SK-N-SH (cell line): ENCODE data around the gene AKR1C4. TPM values are rescaled to one million over a fixed set of nuclear protein-coding genes. Genes with fewer than 3 reads are reported as not detected.

Source experiments
- CTCF ChIA-PET: fragments of 300-600, 350-600 bp; formaldehyde crosslinking; extraction: SDS; loops from one replicate; lab custom pipeline; 2021; lab: Yijun Ruan, JAX
- POLR2A ChIA-PET: fragments of 350-600 bp; sonication (Branson Sonifier 250); formaldehyde crosslinking; extraction: SDS; loops from one replicate; lab custom pipeline; 2020; ENCODE audit warnings: antibody characterized with exemption, inconsistent platforms; lab: Yijun Ruan, JAX
- DNase-seq: peaks from one replicate; pipeline ENCODE4 v3.0.0; 2012
- H2AFZ ChIP-seq: fragments of 200-600 bp; sonication (generic); 2 replicates; pipeline ENCODE4 v1.8.1; 2016; ENCODE audit warnings: antibody characterized with exemption, mild to moderate bottlenecking, low read depth
- H3F3A ChIP-seq: fragments of 200-600 bp; sonication (generic); replicated peaks from 2 replicates; pipeline ENCODE3; 2016; ENCODE audit warnings: antibody characterized with exemption, mild to moderate bottlenecking; ENCODE audit not compliant: insufficient read depth
- H3K27ac ChIP-seq, 2 experiments: fragments of 200-500 bp in 1 of 2; fragments of 200-600 bp in 1 of 2; sonication (Bioruptor generic) in 1 of 2; sonication (generic), shearing (Covaris generic) in 1 of 2; 2 replicates each; pipeline versions ENCODE4 v1.5.1 to v1.6.1; 2014 to 2016; ENCODE audit warnings: low read depth in 2 of 2, inconsistent platforms in 1 of 2, low read length in 1 of 2, mild to moderate bottlenecking in 1 of 2, mixed read lengths in 1 of 2
- H3K27me3 ChIP-seq: fragments of 200-600 bp; sonication (generic), shearing (Covaris generic); 2 replicates; pipeline ENCODE4 v1.6.1; 2016; ENCODE audit warnings: mixed run types; ENCODE audit not compliant: insufficient read depth
- H3K36me3 ChIP-seq, 2 experiments: fragments of 200-500 bp in 1 of 2; fragments of 200-600 bp in 1 of 2; sonication (Bioruptor generic) in 1 of 2; sonication (generic) in 1 of 2; replicated peaks in 1 of 2; 2 replicates each; pipeline versions ENCODE3 to v1.5.1; 2014 to 2016; ENCODE audit warnings: low read length in 1 of 2, mild to moderate bottlenecking in 1 of 2; ENCODE audit not compliant: insufficient read depth in 2 of 2, control insufficient read depth in 1 of 2
- H3K4me1 ChIP-seq, 2 experiments: fragments of 200-500 bp in 1 of 2; fragments of 200-600 bp in 1 of 2; sonication (Bioruptor generic) in 1 of 2; sonication (generic), shearing (Covaris generic) in 1 of 2; 2 replicates each; pipeline versions ENCODE4 v1.5.1 to v1.6.1; 2014 to 2016; ENCODE audit warnings: low read depth in 1 of 2, low read length in 1 of 2, mixed run types in 1 of 2; ENCODE audit not compliant: insufficient read depth in 2 of 2, control insufficient read depth in 1 of 2
- H3K4me2 ChIP-seq: fragments of 200-600 bp; sonication (generic), shearing (Covaris generic); 2 replicates; pipeline ENCODE4 v1.6.1; 2017; ENCODE audit warnings: mixed run types
- H3K4me3 ChIP-seq, 2 experiments: fragments of 200-500 bp in 1 of 2; fragments of 200-600 bp in 1 of 2; sonication (Bioruptor generic) in 1 of 2; sonication (generic), shearing (Covaris generic) in 1 of 2; 2 replicates each; pipeline versions ENCODE4 v1.5.1 to v1.8.1; 2014 to 2016; ENCODE audit warnings: low read depth in 2 of 2, inconsistent platforms in 1 of 2, low read length in 1 of 2, mild to moderate bottlenecking in 1 of 2, mixed read lengths in 1 of 2, moderate library complexity in 1 of 2
- H3K79me2 ChIP-seq: fragments of 200-600 bp; sonication (generic); 2 replicates; pipeline ENCODE4 v1.8.1; 2017; ENCODE audit warnings: mild to moderate bottlenecking; ENCODE audit not compliant: insufficient read depth
- H3K9ac ChIP-seq: fragments of 200-600 bp; sonication (generic); 2 replicates; pipeline ENCODE4 v1.6.1; 2017; ENCODE audit warnings: mixed run types
- H3K9me2 ChIP-seq: fragments of 200-600 bp; sonication (generic); 2 replicates; pipeline ENCODE4 v1.6.1; 2017; ENCODE audit warnings: mixed run types
- H3K9me3 ChIP-seq: fragments of 200-600 bp; sonication (generic); 2 replicates; pipeline ENCODE4 v1.6.1; 2017; ENCODE audit warnings: mixed run types, mild to moderate bottlenecking, moderate library complexity
- H4K20me1 ChIP-seq: fragments of 200-600 bp; sonication (generic); 2 replicates; pipeline ENCODE4 v1.6.1; 2017; ENCODE audit warnings: mild to moderate bottlenecking, mixed run types; ENCODE audit not compliant: insufficient read depth
- CHD2 ChIP-seq: fragments of 150-350 bp; IDR thresholded peaks from 2 replicates; pipeline ENCODE4 v1.6.1; 2018; ENCODE audit warnings: low read length; ENCODE audit not compliant: partially characterized antibody
- ELF1 ChIP-seq: IDR thresholded peaks from 2 replicates; pipeline ENCODE4 v1.4.0; 2012
- EP300 ChIP-seq, 2 experiments: IDR thresholded peaks; 2 replicates each; pipeline versions ENCODE4 v1.4.0 to v1.6.1; 2012; ENCODE audit warnings: borderline replicate concordance in 1 of 2, low read depth in 1 of 2, low read length in 1 of 2
- NFIC ChIP-seq: IDR thresholded peaks from 2 replicates; pipeline ENCODE4 v1.4.0; 2012; ENCODE audit warnings: borderline replicate concordance
- RAD21 ChIP-seq: IDR thresholded peaks from 2 replicates; pipeline ENCODE4 v1.6.1; 2012; ENCODE audit warnings: mild to moderate bottlenecking, low read length
- RFX5 ChIP-seq: IDR thresholded peaks from 2 replicates; pipeline ENCODE4 v1.6.1; 2012; ENCODE audit warnings: mild to moderate bottlenecking, improper control_type of control experiment, low read length
- SIN3A ChIP-seq: IDR thresholded peaks from 2 replicates; pipeline ENCODE4 v1.6.1; 2012; ENCODE audit warnings: low read depth, mild to moderate bottlenecking, low read length, moderate library complexity, borderline replicate concordance
- SMC3 ChIP-seq: IDR thresholded peaks from 2 replicates; pipeline ENCODE4 v1.6.1; 2012; ENCODE audit warnings: low read depth, low read length, improper control_type of control experiment
- TEAD4 ChIP-seq: IDR thresholded peaks from 2 replicates; pipeline ENCODE4 v1.4.0; 2012; ENCODE audit warnings: mild to moderate bottlenecking, borderline replicate concordance; ENCODE audit not compliant: insufficient read depth
- YY1 ChIP-seq: IDR thresholded peaks from 2 replicates; pipeline ENCODE4 v1.4.0; 2012; ENCODE audit warnings: low read depth, mild to moderate bottlenecking
- WGBS: methylation state at CpG from one replicate; pipeline ENCODE4 v1.1.6; 2017; ENCODE audit warnings: low lambda C conversion rate; 5-methylcytosine and 5-hydroxymethylcytosine counted together
- polyA plus RNA-seq, 3 experiments: library from polyadenylated mRNA; depleted of rRNA; stranded (reverse); fragments of >200 nt; gene quantifications; 2 replicates each; pipeline ENCODE4 v1.2.3, GENCODE V29; 2012
- TF ChIP-seq, protein P1 (sequence below): IDR thresholded peaks from 2 replicates; pipeline ENCODE4 v1.4.0; 2012; ENCODE audit warnings: low read depth, borderline replicate concordance
- TF ChIP-seq, protein P2 (sequence below): fragments of 150-350 bp; IDR thresholded peaks from 2 replicates; pipeline ENCODE4 v1.6.1; 2016; ENCODE audit warnings: mild to moderate bottlenecking, low read depth, low read length

AKR1C4 gene
- polyA plus RNA-seq, 1 of the 3 experiments (the other 2 are of a cell fraction): not detected

DNA sequence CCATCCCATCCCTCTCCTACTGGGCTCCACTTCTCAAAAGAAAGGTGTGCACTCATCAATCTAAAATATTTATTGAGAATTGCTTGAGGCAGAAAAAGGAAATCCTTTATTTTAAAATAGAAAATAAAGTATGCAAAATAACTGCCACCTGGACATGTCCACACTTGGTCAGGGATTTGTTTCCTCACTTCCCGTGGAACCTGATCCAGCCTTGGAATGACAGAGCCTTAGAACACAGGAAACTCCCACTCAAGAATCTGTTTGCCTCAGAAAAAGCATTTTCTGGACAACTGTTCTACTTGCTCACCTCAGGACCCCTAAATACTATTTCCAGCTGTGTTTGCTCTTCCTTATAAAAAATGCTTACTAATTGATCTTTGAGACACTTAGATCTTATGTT lies 40.7 kb upstream of the AKR1C4 start:
- no peak overlapping the region for H3K4me3 ChIP-seq
- H3K79me2 ChIP-seq: no peaks in the 10 kb centered on the region
- no peaks in the 10 kb centered on the region for H3K9me2 ChIP-seq
- H3K27ac ChIP-seq: no peak overlapping the region
- H3K4me1 ChIP-seq: no peaks in the 10 kb centered on the region
- no peak for DNase-seq
- H3K27me3 ChIP-seq: no peaks in the 10 kb centered on the region
- H3K9ac ChIP-seq: no peak overlapping the region
- 16% methylated on average over 1 of the region's 1 CpG for WGBS
- H3K4me2 ChIP-seq: no peak overlapping the region
- POLR2A ChIA-PET: no interaction called here
- H3K9me3 ChIP-seq: no peaks in the 10 kb centered on the region
- H3F3A ChIP-seq: no peaks in the 10 kb centered on the region
- no peak overlapping the region for H2AFZ ChIP-seq
- no peaks in the 10 kb centered on the region for H4K20me1 ChIP-seq
- CTCF ChIA-PET: no interaction called here
- no peak for TF ChIP-seq ELF1
- no peak for TF ChIP-seq SMC3
- TF ChIP-seq CHD2: no peak
- no peak for TF ChIP-seq EP300 (IDR thresholded peaks at IDR 0.05; ENCODE audit: borderline replicate concordance in 1 of 2, low read depth in 1 of 2, low read length in 1 of 2)
- TF ChIP-seq RAD21: no peak
- TF ChIP-seq SIN3A: no peak
- TF ChIP-seq, protein P1, sequence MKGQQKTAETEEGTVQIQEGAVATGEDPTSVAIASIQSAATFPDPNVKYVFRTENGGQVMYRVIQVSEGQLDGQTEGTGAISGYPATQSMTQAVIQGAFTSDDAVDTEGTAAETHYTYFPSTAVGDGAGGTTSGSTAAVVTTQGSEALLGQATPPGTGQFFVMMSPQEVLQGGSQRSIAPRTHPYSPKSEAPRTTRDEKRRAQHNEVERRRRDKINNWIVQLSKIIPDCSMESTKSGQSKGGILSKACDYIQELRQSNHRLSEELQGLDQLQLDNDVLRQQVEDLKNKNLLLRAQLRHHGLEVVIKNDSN: no peak
- TF ChIP-seq, protein P2, sequence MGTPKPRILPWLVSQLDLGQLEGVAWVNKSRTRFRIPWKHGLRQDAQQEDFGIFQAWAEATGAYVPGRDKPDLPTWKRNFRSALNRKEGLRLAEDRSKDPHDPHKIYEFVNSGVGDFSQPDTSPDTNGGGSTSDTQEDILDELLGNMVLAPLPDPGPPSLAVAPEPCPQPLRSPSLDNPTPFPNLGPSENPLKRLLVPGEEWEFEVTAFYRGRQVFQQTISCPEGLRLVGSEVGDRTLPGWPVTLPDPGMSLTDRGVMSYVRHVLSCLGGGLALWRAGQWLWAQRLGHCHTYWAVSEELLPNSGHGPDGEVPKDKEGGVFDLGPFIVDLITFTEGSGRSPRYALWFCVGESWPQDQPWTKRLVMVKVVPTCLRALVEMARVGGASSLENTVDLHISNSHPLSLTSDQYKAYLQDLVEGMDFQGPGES: no peak
- TF ChIP-seq RFX5: no peak
- no peak for TF ChIP-seq YY1
- TF ChIP-seq NFIC: no peak
- no peaks in the 10 kb centered on the region for H3K36me3 ChIP-seq

DNA sequence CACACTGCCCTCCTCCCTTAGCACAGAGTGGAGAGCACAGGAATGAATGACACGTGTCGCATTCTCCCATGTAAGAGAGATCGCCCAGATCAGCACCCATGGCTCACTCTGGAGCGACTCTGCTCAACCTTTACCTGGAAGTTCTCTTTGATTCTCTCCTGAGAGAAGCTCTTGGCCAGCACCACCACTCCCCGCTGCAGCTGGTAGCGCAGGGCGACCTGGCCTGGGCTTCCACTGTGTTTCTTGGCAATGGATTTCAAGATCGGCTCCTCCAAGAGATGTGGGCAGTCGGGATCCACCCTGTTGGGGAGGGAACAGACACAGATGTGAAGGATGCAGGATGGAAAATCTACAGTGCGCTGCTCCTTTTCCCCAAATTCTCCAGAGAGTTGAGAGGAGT lies 39.1 kb upstream of the AKR1C4 start:
- no peak overlapping the region for H2AFZ ChIP-seq
- H3F3A ChIP-seq: no peaks in the 10 kb centered on the region
- no peaks in the 10 kb centered on the region for H4K20me1 ChIP-seq
- H3K4me1 ChIP-seq: no peaks in the 10 kb centered on the region
- no peaks in the 10 kb centered on the region for H3K9me3 ChIP-seq
- DNase-seq: no peak
- no peak overlapping the region for H3K27ac ChIP-seq
- H3K4me2 ChIP-seq: no peak overlapping the region
- WGBS: 37% methylated on average over 9 of the region's 10 CpGs
- POLR2A ChIA-PET: no interaction called here
- H3K79me2 ChIP-seq: no peaks in the 10 kb centered on the region
- H3K9ac ChIP-seq: no peak overlapping the region
- CTCF ChIA-PET: no interaction called here
- TF ChIP-seq TEAD4 (no peak), EP300 (IDR thresholded peaks at IDR 0.05; ENCODE audit: borderline replicate concordance in 1 of 2, low read depth in 1 of 2, low read length in 1 of 2) (no peak)
- no peak overlapping the region for H3K4me3 ChIP-seq
- no peaks in the 10 kb centered on the region for H3K9me2 ChIP-seq
- H3K27me3 ChIP-seq: no peaks in the 10 kb centered on the region
- H3K36me3 ChIP-seq: no peaks in the 10 kb centered on the region
